GM19328 (cell line): ENCODE results near the gene PLIN1.
A peak's percentile ranks its signal among the peaks of the same experiment; 100 is the strongest.
"Not testable (repeated sequence)": the region's sequence is repeated elsewhere in the genome, so short reads cannot be mapped to it uniquely, and the experiment has no call there.

Experiments used
- ATAC-seq: cut with Tn5 transposase; IDR thresholded peaks from one replicate; pipeline ENCODE4 v1.9.1; 2021; ENCODE audit warnings: mild to moderate bottlenecking, moderate library complexity; ENCODE audit not compliant: unreplicated experiment

PLIN1 gene

GRCh38 chr15:89679212-89679611, at the start of gene PLIN1:
Gene PLIN1, minus strand, starts transcription at chr15:89679367. Its CDS starts 1,878 bp downstream, at chr15:89677489.
- ATAC-seq: no peak

- ATAC-seq: no peak
Observed at GRCh38 chr15:89728254-89728653, 49.1 kb upstream of the PLIN1 start.

GRCh38 chr15:89725064-89725463, 45.9 kb upstream of the PLIN1 start:
- ATAC-seq: no peak

- no peak for ATAC-seq
Observed at GRCh38 chr15:89724621-89725020, 45.5 kb upstream of the PLIN1 start.

- ATAC-seq: no peak
Observed at GRCh38 chr15:89723031-89723430, 43.9 kb upstream of the PLIN1 start.

- ATAC-seq: no peak
Observed at GRCh38 chr15:89714775-89715174, 35.6 kb upstream of the PLIN1 start.

- no peak for ATAC-seq
Observed at GRCh38 chr15:89707577-89707976, 28.4 kb upstream of the PLIN1 start.

- ATAC-seq: no peak
Observed at GRCh38 chr15:89704411-89704810, 25.2 kb upstream of the PLIN1 start.

GRCh38 chr15:89695198-89695597, 16.0 kb upstream of the PLIN1 start:
- ATAC-seq: no peak

- ATAC-seq: no peak
Observed at GRCh38 chr15:89693696-89694095, 14.5 kb upstream of the PLIN1 start.

- ATAC-seq: no peak
Observed at GRCh38 chr15:89693091-89693490, 13.9 kb upstream of the PLIN1 start.

GRCh38 chr15:89690276-89691218, 11.4 kb upstream of the PLIN1 start, which contains the start of the genes PEX11A and WDR93:
Gene PEX11A, minus strand, starts transcription at chr15:89690754. Its CDS starts 122 bp downstream, at chr15:89690632.
Gene WDR93, plus strand, starts transcription at chr15:89690811. Its CDS starts 10,936 bp downstream, at chr15:89701747.
- peak; percentile 72 for ATAC-seq

- ATAC-seq: not testable (repeated sequence)
Observed at GRCh38 chr15:89689930-89690275, 10.7 kb upstream of the PLIN1 start.

- ATAC-seq: no peak
Observed at GRCh38 chr15:89686522-89686921, 7.4 kb upstream of the PLIN1 start.

GRCh38 chr15:89685995-89686394, 6.8 kb upstream of the PLIN1 start:
- no peak for ATAC-seq

GRCh38 chr15:89681146-89681545, 2.0 kb upstream of the PLIN1 start:
- no peak for ATAC-seq

GRCh38 chr15:89680282-89680873, 1.2 kb upstream of the PLIN1 start:
- ATAC-seq: no peak

GRCh38 chr15:89677381-89677780, 1.8 kb downstream of the PLIN1 start:
- no peak for ATAC-seq

GRCh38 chr15:89675606-89676005, 3.6 kb downstream of the PLIN1 start:
- ATAC-seq: no peak

- ATAC-seq: no peak
Observed at GRCh38 chr15:89674526-89674925, 4.6 kb downstream of the PLIN1 start.

GRCh38 chr15:89673165-89673512, 6.0 kb downstream of the PLIN1 start:
- ATAC-seq: no peak
